Astrocyte (in vitro differentiated cells and primary cell): Measurements from ENCODE around the gene MREG.

ENCODE experiments used
- EZH2 ChIP-seq: IDR thresholded peaks from 2 replicates; pipeline ENCODE4 v1.6.1; 2012; ENCODE audit warnings: mild to moderate bottlenecking, low read length, inconsistent platforms; ENCODE audit not compliant: insufficient read depth
- TF ChIP-seq, protein P1 (sequence below): IDR thresholded peaks from 2 replicates; pipeline ENCODE4 v1.5.1; 2011; ENCODE audit warnings: low read depth, mild to moderate bottlenecking, inconsistent platforms, low read length, moderate library complexity; ENCODE audit not compliant: insufficient read depth

DNA sequence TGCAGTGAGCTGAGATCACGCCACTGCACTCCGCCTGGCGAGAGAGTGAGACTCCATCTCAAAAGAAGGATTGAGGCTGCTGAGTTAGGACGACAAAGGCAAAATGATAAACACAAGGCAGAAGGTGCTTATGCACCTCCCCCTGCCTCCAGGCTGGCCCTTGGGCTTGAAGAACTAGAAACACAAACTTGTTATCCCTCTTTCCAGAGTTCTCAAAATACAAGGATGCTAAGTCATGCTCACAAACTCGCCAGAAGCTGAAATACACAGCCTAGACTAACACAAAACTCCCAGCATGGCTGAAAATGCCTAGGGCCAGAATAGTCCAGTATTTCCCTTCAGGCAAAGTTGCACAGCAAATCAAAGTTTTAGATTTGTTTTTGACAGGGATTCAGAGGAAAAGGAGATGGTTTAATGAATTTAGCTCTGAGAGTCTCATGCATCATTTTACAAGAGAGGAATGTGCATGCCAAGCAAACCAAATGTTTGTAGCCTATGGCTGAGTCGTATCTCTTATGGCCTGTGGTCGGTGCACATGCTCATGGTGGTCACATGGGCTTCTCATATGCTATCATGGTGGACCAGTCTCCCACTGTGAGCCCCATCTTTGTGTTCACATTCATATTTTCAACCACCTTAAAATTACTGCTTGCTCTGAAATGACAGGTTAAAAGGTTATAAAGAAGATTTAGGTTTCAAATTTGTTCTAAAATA is 16.2 kb upstream of the MREG start:
- no peak for TF ChIP-seq EZH2
- TF ChIP-seq, protein P1, sequence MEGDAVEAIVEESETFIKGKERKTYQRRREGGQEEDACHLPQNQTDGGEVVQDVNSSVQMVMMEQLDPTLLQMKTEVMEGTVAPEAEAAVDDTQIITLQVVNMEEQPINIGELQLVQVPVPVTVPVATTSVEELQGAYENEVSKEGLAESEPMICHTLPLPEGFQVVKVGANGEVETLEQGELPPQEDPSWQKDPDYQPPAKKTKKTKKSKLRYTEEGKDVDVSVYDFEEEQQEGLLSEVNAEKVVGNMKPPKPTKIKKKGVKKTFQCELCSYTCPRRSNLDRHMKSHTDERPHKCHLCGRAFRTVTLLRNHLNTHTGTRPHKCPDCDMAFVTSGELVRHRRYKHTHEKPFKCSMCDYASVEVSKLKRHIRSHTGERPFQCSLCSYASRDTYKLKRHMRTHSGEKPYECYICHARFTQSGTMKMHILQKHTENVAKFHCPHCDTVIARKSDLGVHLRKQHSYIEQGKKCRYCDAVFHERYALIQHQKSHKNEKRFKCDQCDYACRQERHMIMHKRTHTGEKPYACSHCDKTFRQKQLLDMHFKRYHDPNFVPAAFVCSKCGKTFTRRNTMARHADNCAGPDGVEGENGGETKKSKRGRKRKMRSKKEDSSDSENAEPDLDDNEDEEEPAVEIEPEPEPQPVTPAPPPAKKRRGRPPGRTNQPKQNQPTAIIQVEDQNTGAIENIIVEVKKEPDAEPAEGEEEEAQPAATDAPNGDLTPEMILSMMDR: no peak
